WTC11 (cell line): ENCODE data around the gene PSD2. TPM values are rescaled to one million over a fixed set of nuclear protein-coding genes. Genes with fewer than 3 reads are reported as not detected.

Source experiments
- ATAC-seq: fragments of 200-7000 bp; cut with Tn5 transposase; 2 replicates; pipeline ENCODE4 v1.10.0; 2021; ENCODE audit warnings: mild to moderate bottlenecking, moderate library complexity
- CTCF ChIA-PET: fragments of 300-600 bp; sonication (Branson Sonifier 250); formaldehyde crosslinking; loops from one replicate; lab custom pipeline; 2021; ENCODE audit warnings: antibody characterized with exemption; lab: Charles Lee
- POLR2A ChIA-PET: fragments of 350-600 bp; sonication (Branson Sonifier 250); formaldehyde crosslinking; loops from one replicate; lab custom pipeline; 2021; ENCODE audit warnings: antibody characterized with exemption; lab: Charles Lee
- DNase-seq: peaks from one replicate; pipeline ENCODE4 v3.0.0; 2021; ENCODE audit warnings: low spot score
- H3K27ac Mint-ChIP-seq: 2 replicates; pipeline ENCODE4 v1.8.0; 2021; ENCODE audit warnings: mixed read lengths
- H3K27me3 Mint-ChIP-seq: 2 replicates; pipeline ENCODE4 v1.8.0; 2021; ENCODE audit warnings: low read depth, mild to moderate bottlenecking, moderate library complexity, mixed read lengths
- H3K36me3 Mint-ChIP-seq: 2 replicates; pipeline ENCODE4 v1.8.0; 2021; ENCODE audit warnings: mixed read lengths
- H3K4me1 Mint-ChIP-seq: 2 replicates; pipeline ENCODE4 v1.8.0; 2022; ENCODE audit warnings: mixed read lengths
- H3K4me3 Mint-ChIP-seq: 2 replicates; pipeline ENCODE4 v1.8.0; 2021; ENCODE audit warnings: mild to moderate bottlenecking, moderate library complexity, mixed read lengths
- H3K9me3 Mint-ChIP-seq: 2 replicates; pipeline ENCODE4 v1.8.0; 2021; ENCODE audit warnings: mixed read lengths
- AFF4 ChIP-seq: sonication (generic); formaldehyde crosslinking; IDR thresholded peaks from 2 replicates; pipeline ENCODE4 v1.8.1; 2023; ENCODE audit warnings: mild to moderate bottlenecking, missing genetic modification reagents, borderline replicate concordance
- ATF3 ChIP-seq: sonication (generic); formaldehyde crosslinking; conservative IDR thresholded peaks from 2 replicates; pipeline ENCODE4 v1.8.1; 2022; ENCODE audit warnings: mild to moderate bottlenecking, missing genetic modification reagents
- CBFB ChIP-seq: sonication (generic); formaldehyde crosslinking; IDR thresholded peaks from 2 replicates; pipeline ENCODE4 v1.8.1; 2022; ENCODE audit warnings: mild to moderate bottlenecking, low read depth, missing genetic modification reagents
- CTCF ChIP-seq: fragments of 200-600 bp; IDR thresholded peaks from 2 replicates; pipeline ENCODE4 v1.8.0; 2022; ENCODE audit warnings: antibody characterized with exemption
- E2F4 ChIP-seq: sonication (generic); formaldehyde crosslinking; IDR thresholded peaks from 2 replicates; pipeline ENCODE4 v1.8.1; 2022; ENCODE audit warnings: low read depth, mild to moderate bottlenecking, moderate library complexity, missing genetic modification reagents, borderline replicate concordance
- FOXP4 ChIP-seq: sonication (generic); formaldehyde crosslinking; IDR thresholded peaks from 2 replicates; pipeline ENCODE4 v1.8.0; 2022; ENCODE audit warnings: mild to moderate bottlenecking, missing genetic modification reagents
- HMGA2 ChIP-seq: fragments of 250-450 bp; sonication (Bioruptor Pico); IDR thresholded peaks from 2 replicates; pipeline ENCODE4 v1.4.0; 2021; ENCODE audit warnings: mild to moderate bottlenecking, moderate library complexity
- HMGXB4 ChIP-seq: sonication (generic); formaldehyde crosslinking; IDR thresholded peaks from 2 replicates; pipeline ENCODE4 v1.8.1; 2023; ENCODE audit warnings: mild to moderate bottlenecking, moderate library complexity, missing genetic modification reagents
- IRF2 ChIP-seq: sonication (generic); formaldehyde crosslinking; IDR thresholded peaks from 2 replicates; pipeline ENCODE4 v1.8.0; 2022; ENCODE audit warnings: low read depth, missing genetic modification reagents, borderline replicate concordance
- KAT7 ChIP-seq: sonication (generic); formaldehyde crosslinking; IDR thresholded peaks from 2 replicates; pipeline ENCODE4 v1.8.1; 2023; ENCODE audit warnings: missing genetic modification reagents, mild to moderate bottlenecking, borderline replicate concordance
- MAX ChIP-seq: sonication (generic); formaldehyde crosslinking; IDR thresholded peaks from 2 replicates; pipeline ENCODE4 v1.8.0; 2022; ENCODE audit warnings: mild to moderate bottlenecking, missing genetic modification reagents
- NFE2L1 ChIP-seq: sonication (generic); formaldehyde crosslinking; IDR thresholded peaks from 2 replicates; pipeline ENCODE4 v1.8.1; 2023; ENCODE audit warnings: missing genetic modification reagents
- NR2C2 ChIP-seq: sonication (generic); formaldehyde crosslinking; IDR thresholded peaks from 2 replicates; pipeline ENCODE4 v1.8.0; 2022; ENCODE audit warnings: mild to moderate bottlenecking, missing genetic modification reagents
- OVOL2 ChIP-seq: fragments of 250-450 bp; sonication (Bioruptor Pico); IDR thresholded peaks from 2 replicates; pipeline ENCODE4 v1.9.0; 2021; ENCODE audit warnings: mild to moderate bottlenecking, borderline replicate concordance
- PRDM15 ChIP-seq: sonication (generic); formaldehyde crosslinking; IDR thresholded peaks from 2 replicates; pipeline ENCODE4 v1.8.0; 2022; ENCODE audit warnings: missing genetic modification reagents
- PRRX2 ChIP-seq: fragments of 250-450 bp; sonication (Bioruptor Pico); IDR thresholded peaks from 2 replicates; pipeline ENCODE4 v1.8.0; 2021; ENCODE audit warnings: mild to moderate bottlenecking
- SP1 ChIP-seq: sonication (generic); formaldehyde crosslinking; conservative IDR thresholded peaks from 2 replicates; pipeline ENCODE4 v1.8.1; 2022; ENCODE audit warnings: missing genetic modification reagents
- TEAD1 ChIP-seq: sonication (generic); formaldehyde crosslinking; IDR thresholded peaks from 2 replicates; pipeline ENCODE4 v1.8.0; 2022; ENCODE audit warnings: mild to moderate bottlenecking, missing genetic modification reagents
- TEAD4 ChIP-seq: sonication (generic); formaldehyde crosslinking; IDR thresholded peaks from 2 replicates; pipeline ENCODE4 v1.8.0; 2022; ENCODE audit warnings: mild to moderate bottlenecking, missing genetic modification reagents
- ZNF317 ChIP-seq: sonication (generic); formaldehyde crosslinking; IDR thresholded peaks from 2 replicates; pipeline ENCODE4 v1.8.1; 2023; ENCODE audit warnings: low read depth, mild to moderate bottlenecking, moderate library complexity, missing genetic modification reagents, borderline replicate concordance
- ZNF396 ChIP-seq: fragments of 250-450 bp; sonication (Bioruptor Pico); IDR thresholded peaks from 2 replicates; pipeline ENCODE4 v1.8.0; 2021; ENCODE audit warnings: mild to moderate bottlenecking, moderate library complexity, borderline replicate concordance
- ZNF423 ChIP-seq: fragments of 250-450 bp; sonication (Bioruptor Pico); IDR thresholded peaks from 2 replicates; pipeline ENCODE4 v2.1.2; 2022; ENCODE audit warnings: mild to moderate bottlenecking, moderate library complexity
- total RNA-seq: library from RNA; stranded (reverse); gene quantifications from 3 replicates; pipeline ENCODE4 v1.2.3, GENCODE V29; 2021

Gene PSD2
- total RNA-seq, 1 experiment from 2014 or later: 0.57 TPM

- TF ChIP-seq AFF4 (CRISPR knock-in tag): no peak
- no peak for TF ChIP-seq FOXP4 (CRISPR knock-in tag)
- TF ChIP-seq HMGA2 (CRISPR knock-in tag): no peak
- TF ChIP-seq ATF3 (CRISPR knock-in tag): no peak
- no peak for TF ChIP-seq ZNF396 (CRISPR knock-in tag)
- no peak for TF ChIP-seq PRDM15 (CRISPR knock-in tag)
- TF ChIP-seq MAX: no peak
- TF ChIP-seq E2F4: no peak
Observed at GRCh38 chr5:139828207-139828895, 32.7 kb downstream of the PSD2 start (continued).

- no peak for ATAC-seq
- TF ChIP-seq NR2C2 (CRISPR knock-in tag) (no peak), HMGXB4 (no peak), ZNF396 (CRISPR knock-in tag) (no peak), CBFB (CRISPR knock-in tag) (no peak), OVOL2 (CRISPR knock-in tag) (no peak), NFE2L1 (no peak), PRRX2 (CRISPR knock-in tag) (no peak), SP1 (CRISPR knock-in tag) (no peak), TEAD4 (CRISPR knock-in tag) (no peak), KAT7 (CRISPR knock-in tag) (no peak), ZNF317 (CRISPR knock-in tag) (no peak), TEAD1 (CRISPR knock-in tag) (no peak), CTCF (no peak), IRF2 (no peak), ZNF423 (CRISPR knock-in tag) (no peak)
Observed at GRCh38 chr5:139829471-139829870, 33.9 kb downstream of the PSD2 start.

More at GRCh38 chr5:139829471-139829870, 33.9 kb downstream of the PSD2 start:
- H3K9me3 Mint-ChIP-seq: peaks cover 5% of the 10 kb centered on the region
- CTCF ChIA-PET: no interaction called here
- H3K27ac Mint-ChIP-seq: no peak overlapping the region
- peaks cover 46% of the 10 kb centered on the region for H3K27me3 Mint-ChIP-seq
- H3K36me3 Mint-ChIP-seq: no peaks in the 10 kb centered on the region
- DNase-seq: no peak
- no peak overlapping the region for H3K4me3 Mint-ChIP-seq
- H3K4me1 Mint-ChIP-seq: no peaks in the 10 kb centered on the region
- POLR2A ChIA-PET: no interaction called here
